ENCODE data around the gene RAB1B.

DNA sequence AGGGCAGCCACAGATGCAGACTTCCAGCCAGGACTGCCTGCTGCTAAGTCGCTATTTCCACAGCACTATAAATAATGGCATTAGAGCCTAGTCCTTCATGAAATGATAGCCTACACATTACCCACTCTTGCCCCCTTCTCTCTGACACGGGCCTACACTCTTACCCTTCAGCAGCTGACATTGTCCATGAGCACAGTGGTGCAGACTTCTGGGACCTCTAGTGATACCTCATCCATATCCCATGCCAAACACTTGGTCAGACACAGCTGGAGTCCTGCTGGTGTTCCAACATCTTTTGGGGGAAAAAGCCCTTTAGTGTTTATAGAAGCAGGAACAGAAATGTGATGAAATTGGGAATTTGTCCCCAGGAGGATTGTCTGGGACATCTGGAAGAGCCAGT is 43.4 kb upstream of the RAB1B start:
- TF ChIP-seq, protein P1, sequence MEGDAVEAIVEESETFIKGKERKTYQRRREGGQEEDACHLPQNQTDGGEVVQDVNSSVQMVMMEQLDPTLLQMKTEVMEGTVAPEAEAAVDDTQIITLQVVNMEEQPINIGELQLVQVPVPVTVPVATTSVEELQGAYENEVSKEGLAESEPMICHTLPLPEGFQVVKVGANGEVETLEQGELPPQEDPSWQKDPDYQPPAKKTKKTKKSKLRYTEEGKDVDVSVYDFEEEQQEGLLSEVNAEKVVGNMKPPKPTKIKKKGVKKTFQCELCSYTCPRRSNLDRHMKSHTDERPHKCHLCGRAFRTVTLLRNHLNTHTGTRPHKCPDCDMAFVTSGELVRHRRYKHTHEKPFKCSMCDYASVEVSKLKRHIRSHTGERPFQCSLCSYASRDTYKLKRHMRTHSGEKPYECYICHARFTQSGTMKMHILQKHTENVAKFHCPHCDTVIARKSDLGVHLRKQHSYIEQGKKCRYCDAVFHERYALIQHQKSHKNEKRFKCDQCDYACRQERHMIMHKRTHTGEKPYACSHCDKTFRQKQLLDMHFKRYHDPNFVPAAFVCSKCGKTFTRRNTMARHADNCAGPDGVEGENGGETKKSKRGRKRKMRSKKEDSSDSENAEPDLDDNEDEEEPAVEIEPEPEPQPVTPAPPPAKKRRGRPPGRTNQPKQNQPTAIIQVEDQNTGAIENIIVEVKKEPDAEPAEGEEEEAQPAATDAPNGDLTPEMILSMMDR (IDR thresholded peaks at IDR 0.05 in 2 of 3, conservative IDR thresholded peaks at IDR 0.05 in 1 of 3; ENCODE audit: borderline replicate concordance in 1 of 3, insufficient read depth in 1 of 3, low read depth in 2 of 3, low read length in 2 of 3), result no peak
- TF ChIP-seq EZH2 (IDR thresholded peaks at IDR 0.05) (no peak), POLR2AphosphoS5 (IDR thresholded peaks at IDR 0.05; ENCODE audit: low read depth, low read length) (no peak), SP1 (IDR thresholded peaks at IDR 0.05; ENCODE audit: low read depth) (no peak), CEBPB (IDR thresholded peaks at IDR 0.05; ENCODE audit: low read depth) (no peak), POLR2A (IDR thresholded peaks at IDR 0.05; ENCODE audit: borderline replicate concordance, extremely low read depth, insufficient read depth, insufficient read length) (no peak), ZBTB33 (IDR thresholded peaks at IDR 0.05; ENCODE audit: extremely low read depth, insufficient replicate concordance, low read length) (no peak), EZH2phosphoT487 (IDR thresholded peaks at IDR 0.05; ENCODE audit: borderline replicate concordance) (no peak), REST (IDR thresholded peaks at IDR 0.05; ENCODE audit: low read depth) (no peak), RAD21 (IDR thresholded peaks at IDR 0.05; ENCODE audit: low read depth) (no peak), SRF (IDR thresholded peaks at IDR 0.05; ENCODE audit: low read depth) (no peak), TCF7L2 (IDR thresholded peaks at IDR 0.05; ENCODE audit: borderline replicate concordance, extremely low read depth, insufficient read depth, insufficient read length) (no peak)
